HTERT RPE-1 (cell line): ENCODE results near the gene CPNE8.

ENCODE experiments used
- in situ Hi-C: fragments of 300-500 bp; cut with MboI; formaldehyde crosslinking; loops from 4 replicates; pipeline ENCODE4 v1.14.3; 2020; ENCODE audit warnings: low sequenced_read_pairs

CPNE8 gene

GRCh38 chr12:38905480-38906351 lies at the start of gene CPNE8:
Gene CPNE8, minus strand, starts transcription at chr12:38905591. Its CDS starts 57 bp downstream, at chr12:38905534.
- in situ Hi-C loops = no loop called here

DNA sequence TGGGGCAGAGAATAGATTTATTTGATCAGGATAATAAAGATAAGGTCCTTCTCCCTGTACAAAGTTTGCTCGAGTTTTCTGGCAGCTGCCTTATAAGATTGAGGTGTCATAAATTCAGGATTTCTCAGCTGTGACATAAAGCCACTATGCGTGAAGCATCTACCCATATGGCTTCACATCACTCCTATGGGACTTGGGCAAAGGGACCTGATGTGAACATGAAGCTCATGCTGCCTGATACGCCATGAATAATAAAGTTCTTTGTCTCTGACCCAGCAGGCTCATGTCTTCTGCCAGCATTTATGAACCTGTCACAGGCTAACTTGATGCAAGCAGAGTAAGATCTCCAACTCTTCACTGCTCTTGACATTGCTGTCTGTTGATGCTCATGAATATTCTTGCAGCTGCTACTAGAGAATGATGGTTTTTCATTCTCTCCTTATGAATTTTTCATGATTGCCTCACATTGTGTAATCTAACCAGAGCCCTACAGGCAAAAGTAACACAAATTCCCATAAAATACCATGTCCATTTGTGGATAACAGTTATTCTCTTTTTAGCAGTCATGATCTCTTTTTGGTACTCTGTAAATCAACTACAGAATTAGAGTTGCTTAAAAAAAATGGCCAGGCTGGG lies 49.0 kb upstream of the CPNE8 start:
- in situ Hi-C loops = no loop called here

- in situ Hi-C loops = no loop called here
Measured at GRCh38 chr12:38949363-38949762, 44.0 kb upstream of the CPNE8 start.

DNA sequence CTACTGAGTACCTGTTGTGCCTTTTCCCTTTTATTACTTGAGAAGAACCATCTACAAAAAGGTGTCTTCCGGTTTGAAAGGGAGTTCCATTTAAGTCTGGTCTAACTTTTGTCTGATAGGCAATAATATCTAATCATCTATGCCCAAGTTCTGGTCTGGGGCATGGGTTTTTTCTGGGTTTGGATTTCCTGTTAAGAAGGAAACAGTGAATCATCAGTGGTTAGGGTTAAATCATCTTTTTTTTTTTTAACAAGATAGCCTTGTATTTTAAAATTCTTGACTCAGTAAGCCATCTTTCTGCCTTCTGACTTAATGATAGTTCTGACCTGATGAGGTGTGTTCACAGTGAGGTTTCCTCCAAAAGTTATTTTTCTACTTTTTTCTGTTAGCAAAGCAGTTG lies 29.3 kb upstream of the CPNE8 start:
- in situ Hi-C loops = no loop called here

DNA sequence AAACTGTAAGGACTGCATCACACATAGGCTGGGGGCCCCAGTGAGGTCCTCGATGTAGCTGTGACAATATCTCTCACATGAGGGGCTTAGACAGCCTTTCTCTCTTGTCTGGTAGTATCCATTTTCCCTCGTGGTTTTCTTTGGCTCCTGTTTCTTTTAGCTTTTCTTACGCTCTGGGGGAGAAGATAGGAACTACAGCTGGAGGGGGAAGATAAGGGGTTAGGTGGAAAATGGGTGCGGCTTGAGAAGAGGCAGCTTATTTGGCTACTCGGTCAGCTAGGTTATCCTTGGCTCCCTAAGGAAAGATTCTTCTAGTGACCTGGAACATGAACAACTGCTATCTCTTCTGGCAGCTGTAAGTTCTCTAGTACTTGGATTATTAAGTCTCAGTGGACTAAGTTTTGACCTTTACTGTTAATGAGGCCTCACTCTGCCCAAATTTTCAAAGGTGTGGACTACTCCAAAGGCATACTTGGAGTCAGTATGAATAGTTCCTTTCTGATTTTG lies 28.7 kb upstream of the CPNE8 start:
- in situ Hi-C loops = no loop called here

- in situ Hi-C loops = no loop called here
Measured at GRCh38 chr12:38932320-38932719, 26.9 kb upstream of the CPNE8 start.

DNA sequence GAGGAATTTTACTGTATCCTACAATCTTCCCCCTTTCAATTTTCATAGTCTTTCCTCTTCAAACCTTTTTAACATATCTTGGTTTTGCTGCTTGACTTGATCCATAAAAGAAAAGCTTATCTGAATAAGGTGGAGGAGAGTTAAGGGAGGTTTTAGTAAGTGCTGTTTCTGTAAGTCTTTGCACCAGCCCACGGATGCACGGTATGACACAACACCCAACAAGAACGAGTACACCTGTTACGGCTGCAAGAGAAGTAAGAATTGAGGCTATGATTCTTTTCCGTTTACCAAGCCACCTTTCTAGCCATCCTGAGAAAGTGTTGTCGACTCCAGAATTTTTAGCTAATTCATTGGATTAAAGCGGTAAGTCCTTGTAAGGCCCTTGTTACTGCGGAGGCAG lies 26.1 kb upstream of the CPNE8 start:
- in situ Hi-C loops = no loop called here

- in situ Hi-C loops = no loop called here
Measured at GRCh38 chr12:38930990-38931389, 25.6 kb upstream of the CPNE8 start.

- in situ Hi-C loops = no loop called here
Measured at GRCh38 chr12:38926501-38926900, 21.1 kb upstream of the CPNE8 start.

GRCh38 chr12:38921025-38921677 lies 15.8 kb upstream of the CPNE8 start:
- in situ Hi-C loops = no loop called here

- in situ Hi-C loops = no loop called here
Measured at GRCh38 chr12:38919191-38919590, 13.8 kb upstream of the CPNE8 start.

DNA sequence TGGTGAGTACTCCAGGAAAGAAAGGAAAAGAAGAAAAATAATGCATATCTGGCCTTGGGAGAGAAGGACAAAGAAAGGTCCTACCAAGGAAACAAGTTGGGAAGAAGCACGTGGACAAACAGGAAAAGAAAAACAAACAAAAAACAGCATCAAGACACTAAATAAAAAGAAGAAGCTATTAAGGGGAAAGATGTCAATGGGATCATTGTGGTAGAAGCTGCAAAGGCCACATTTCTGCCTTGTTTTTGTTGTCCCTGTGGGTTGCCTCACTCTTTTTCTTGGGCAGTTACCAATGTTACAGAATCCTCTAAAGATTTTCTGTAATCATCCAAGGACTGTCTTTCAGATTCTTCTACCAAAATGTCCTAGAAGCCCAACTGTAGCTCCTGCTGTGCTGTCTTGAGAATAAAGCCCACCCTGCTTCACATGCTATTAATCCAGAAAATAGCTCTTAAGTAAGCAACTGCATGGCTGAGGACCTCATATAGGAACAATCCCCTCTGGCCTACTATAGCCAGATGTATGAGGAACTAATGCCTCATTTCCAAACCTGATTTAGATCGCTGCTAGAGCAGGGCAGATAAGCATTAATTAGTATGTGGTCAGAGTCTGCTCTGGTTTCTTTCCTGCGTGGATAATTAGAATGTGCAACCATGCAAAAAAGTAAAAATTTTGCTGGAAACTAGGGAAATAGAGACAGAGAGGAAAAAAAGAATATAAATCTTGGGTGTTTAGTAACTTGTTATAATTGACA lies 10.2 kb upstream of the CPNE8 start:
- in situ Hi-C loops = no loop called here

GRCh38 chr12:38912116-38912515 lies 6.7 kb upstream of the CPNE8 start:
- in situ Hi-C loops = no loop called here

GRCh38 chr12:38911611-38912010 lies 6.2 kb upstream of the CPNE8 start:
- in situ Hi-C loops = no loop called here

- in situ Hi-C loops = no loop called here
Measured at GRCh38 chr12:38907201-38907923, 2.0 kb upstream of the CPNE8 start.

DNA sequence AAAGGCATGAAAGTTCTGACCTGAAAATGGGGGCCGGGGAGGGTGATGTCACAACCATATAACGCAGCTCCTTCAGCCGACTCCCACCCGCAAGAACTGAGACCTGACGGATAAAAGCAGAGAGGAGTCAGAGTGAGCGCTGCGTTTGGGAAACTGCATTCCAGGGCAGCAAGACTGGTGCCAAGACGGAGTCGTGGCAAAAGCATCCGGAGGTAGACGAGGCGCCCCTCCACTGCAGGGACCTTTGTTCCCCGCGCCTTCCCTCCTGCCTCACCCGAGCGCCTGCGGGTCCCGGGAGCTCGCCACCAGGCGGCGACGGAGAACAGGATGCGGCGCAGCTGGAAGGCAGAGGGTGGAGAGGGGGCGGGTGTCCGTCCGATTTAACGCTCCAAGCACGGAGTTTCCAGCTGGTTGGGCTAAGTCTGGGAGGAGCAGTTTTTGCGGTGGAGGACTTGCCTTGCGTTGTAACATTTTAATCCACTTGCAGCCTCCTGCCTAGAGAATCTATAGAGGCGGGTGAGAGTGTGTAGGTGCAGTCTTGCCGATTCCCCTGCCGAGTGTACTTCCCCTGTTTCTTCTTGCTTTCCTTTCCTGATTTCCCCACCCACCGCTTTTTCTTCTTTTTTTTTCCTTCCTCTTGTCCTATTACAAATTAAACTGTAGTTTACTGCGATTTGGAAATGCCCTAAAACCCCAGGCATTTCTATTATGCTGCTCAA lies 1.2 kb upstream of the CPNE8 start:
- in situ Hi-C loops = no loop called here

- in situ Hi-C loops = no loop called here
Measured at GRCh38 chr12:38904537-38905479, 583 bp downstream of the CPNE8 start.

- in situ Hi-C loops = no loop called here
Measured at GRCh38 chr12:38903596-38903995, 1.8 kb downstream of the CPNE8 start.
